HG03280 (cell line): ENCODE measurements around the gene PRKCA.
"Not testable (repeated sequence)": the region's sequence is repeated elsewhere in the genome, so short reads cannot be mapped to it uniquely, and the experiment has no call there.

ENCODE experiments used
- ATAC-seq: cut with Tn5 transposase; IDR thresholded peaks from one replicate; pipeline ENCODE4 v1.9.1; 2021; ENCODE audit warnings: mild to moderate bottlenecking, moderate library complexity; ENCODE audit not compliant: unreplicated experiment

The PRKCA gene

GRCh38 chr17:66349521-66350254 lies 47.3 kb downstream of the PRKCA start:
- ATAC-seq, result no peak

- not testable (repeated sequence) for ATAC-seq
These were observed 48.2 kb downstream of the PRKCA start for GRCh38 chr17:66350576-66350975.

- no peak for ATAC-seq
These were observed 48.6 kb downstream of the PRKCA start for GRCh38 chr17:66351033-66351432.

GRCh38 chr17:66351701-66352100 lies 49.3 kb downstream of the PRKCA start:
- no peak for ATAC-seq

DNA sequence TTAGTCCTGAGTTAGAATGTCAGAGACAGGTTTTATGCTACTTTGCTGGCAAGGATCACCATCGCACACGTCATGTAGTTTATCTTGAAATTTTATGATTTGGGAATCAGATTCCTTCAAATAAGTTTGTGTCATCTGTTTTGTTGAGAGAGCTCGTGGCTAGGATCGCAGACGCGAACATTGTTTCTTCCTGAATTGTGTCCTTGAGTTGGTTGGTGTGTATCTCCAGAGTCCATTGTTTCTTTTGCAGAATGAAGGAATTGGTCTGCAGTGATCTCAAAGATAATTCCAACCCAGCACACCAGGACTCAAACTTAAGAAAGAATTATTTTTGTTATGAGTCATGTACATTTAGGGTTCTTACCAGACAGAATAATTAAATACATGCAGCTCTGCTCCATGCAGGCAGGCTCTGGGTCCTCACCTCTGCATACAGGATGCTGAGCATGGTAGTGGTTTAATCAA lies 51.6 kb downstream of the PRKCA start:
- ATAC-seq, result no peak

DNA sequence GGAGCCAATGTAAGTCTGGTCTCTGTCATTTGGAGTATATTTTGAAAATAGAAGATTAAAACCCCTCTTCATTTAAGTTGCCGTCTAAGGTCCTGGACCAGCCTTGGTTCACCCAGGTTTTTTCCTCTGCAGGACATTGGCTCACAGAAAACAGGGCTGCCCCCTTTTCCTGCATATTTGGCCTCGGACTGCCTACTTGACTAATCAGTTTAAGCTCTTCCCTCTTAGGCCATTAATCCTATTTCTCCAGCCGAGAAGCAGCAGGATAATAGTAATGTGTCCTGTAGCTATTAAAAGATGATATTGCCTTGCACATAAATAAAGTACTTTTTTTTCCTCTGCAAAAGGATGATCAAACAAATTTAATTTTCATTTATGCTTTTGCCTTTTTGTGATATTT lies 52.1 kb downstream of the PRKCA start:
- no peak for ATAC-seq

- no peak for ATAC-seq
These were observed 52.6 kb downstream of the PRKCA start for GRCh38 chr17:66354981-66355380.

GRCh38 chr17:66355510-66355909 lies 53.1 kb downstream of the PRKCA start:
- ATAC-seq, result no peak

GRCh38 chr17:66357037-66357436 lies 54.6 kb downstream of the PRKCA start:
- no peak for ATAC-seq

DNA sequence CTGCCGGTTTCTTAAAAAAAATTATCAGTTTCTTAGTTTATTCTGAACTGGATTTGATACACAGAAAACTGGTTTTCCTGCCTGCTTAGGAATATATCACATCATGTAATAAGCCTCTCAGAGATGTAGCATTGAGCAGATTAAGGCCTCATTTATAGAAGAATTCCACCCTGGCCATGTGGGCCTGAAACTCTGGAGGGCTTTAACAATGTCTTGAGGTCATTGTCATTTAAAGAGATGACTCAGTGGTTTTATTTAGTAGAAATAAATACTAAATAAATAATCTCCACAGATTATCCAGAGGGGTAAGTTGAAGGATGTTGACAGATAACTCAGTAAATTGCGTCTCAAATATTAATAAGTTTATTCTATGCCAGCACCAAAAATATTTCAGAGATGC lies 56.9 kb downstream of the PRKCA start:
- ATAC-seq, result no peak

- ATAC-seq, result not testable (repeated sequence)
These were observed 58.6 kb downstream of the PRKCA start for GRCh38 chr17:66360961-66361565.

DNA sequence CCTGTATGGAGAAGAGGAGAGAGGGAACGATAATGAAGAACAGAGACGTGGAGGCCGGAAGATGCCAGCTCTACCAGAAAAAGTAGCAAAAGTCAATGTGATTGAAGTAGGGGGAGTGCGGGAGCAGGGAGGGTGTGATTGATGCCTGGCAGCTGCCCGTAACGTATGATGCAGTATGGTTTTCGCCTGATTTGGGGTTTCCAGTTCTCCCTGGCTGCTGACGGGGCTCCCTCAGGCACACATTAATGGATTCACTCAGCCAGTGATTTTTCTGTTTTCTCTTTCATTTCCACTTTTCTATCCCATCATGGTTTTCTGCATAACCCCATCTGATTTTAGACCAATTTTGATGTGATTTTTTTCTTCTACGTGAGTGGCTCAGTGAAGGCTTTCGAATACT lies 62.1 kb downstream of the PRKCA start:
- no peak for ATAC-seq

DNA sequence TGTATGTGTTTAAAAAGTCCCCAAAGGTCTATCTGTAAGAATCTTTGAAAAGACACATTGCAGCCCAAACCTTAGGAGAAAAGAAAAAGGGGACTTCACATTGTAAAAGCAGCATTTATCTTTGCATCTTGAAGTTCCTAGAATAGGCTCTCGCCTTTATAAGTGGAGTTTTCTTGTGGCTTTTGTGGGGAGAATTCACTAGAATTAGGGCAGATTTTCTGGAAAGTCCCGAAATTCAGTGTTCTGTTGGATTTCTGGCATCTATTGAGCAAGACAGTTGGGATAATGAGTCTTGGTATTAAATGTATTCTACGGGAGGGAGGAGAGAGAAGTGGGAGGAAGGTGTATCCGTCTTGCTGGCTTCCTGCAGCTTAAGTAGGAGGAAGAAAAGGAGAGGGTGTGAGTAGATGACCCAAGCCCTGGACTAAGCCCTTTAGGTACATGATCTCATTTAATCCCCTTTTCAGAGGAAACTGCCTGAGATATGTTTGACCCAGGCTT lies 62.6 kb downstream of the PRKCA start:
- no peak for ATAC-seq

DNA sequence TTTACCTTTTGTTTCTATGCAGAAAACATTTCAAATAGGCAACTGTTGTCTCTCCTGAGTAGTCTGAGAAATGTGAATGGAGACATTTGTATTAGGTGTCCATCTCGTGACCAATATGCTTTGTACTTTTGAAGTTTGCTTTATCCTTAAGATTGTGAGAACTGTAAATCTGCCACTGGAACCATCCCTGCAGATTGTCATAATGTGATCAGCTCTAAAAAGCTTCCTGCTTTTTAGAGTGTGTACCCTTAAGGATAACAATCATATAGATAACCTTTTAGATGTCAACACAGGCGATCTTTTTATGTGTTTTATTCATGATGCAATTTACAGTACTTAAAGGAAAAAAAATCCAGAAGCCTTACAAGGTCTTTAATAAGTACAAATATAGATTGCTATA lies 63.5 kb downstream of the PRKCA start:
- no peak for ATAC-seq

DNA sequence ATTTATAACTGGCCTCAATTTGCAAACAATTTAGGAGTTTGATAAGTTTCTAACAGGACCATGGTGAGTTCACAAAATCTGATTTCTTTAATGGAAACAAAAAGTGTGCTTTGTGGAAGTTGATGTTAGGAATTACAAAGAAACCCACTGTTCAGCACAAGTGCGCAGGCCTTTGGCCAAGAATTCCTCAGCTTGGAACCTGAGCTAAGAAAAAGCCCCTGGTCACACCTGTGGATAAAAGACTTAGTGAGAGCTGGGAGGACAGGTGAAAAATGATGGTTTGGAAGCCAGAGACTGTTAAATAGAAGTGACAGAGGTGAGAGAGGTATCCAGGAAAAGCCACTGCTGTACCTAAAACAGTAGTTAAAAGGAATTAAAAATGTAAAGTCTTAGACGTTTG lies 64.7 kb downstream of the PRKCA start:
- no peak for ATAC-seq

- ATAC-seq, result no peak
These were observed 67.4 kb downstream of the PRKCA start for GRCh38 chr17:66369830-66370229.

GRCh38 chr17:66371561-66371960 lies 69.1 kb downstream of the PRKCA start:
- no peak for ATAC-seq

DNA sequence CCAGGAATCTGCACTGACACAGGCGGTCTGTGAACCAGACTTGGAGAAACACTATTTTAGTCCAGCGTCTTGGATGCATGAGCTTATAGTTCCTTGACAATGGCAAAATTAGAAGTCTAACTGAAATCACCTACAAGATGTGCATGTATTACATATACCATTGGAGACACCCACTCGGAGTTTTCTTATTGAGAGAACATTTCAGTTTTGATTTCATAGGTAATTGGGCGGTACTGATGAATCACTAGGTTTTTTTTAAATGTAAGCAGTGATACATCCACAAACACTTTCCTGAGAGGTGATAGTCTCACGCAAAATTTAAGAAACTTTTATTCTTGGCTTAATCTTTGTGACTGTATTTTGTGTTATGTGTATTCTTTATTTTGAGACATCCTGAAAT lies 69.8 kb downstream of the PRKCA start:
- ATAC-seq, result no peak

GRCh38 chr17:66373079-66373478 lies 70.7 kb downstream of the PRKCA start:
- ATAC-seq, result no peak

- no peak for ATAC-seq
These were observed 71.8 kb downstream of the PRKCA start for GRCh38 chr17:66373944-66374817.

- no peak for ATAC-seq
These were observed 72.7 kb downstream of the PRKCA start for GRCh38 chr17:66375121-66375520.
